ENCODE data around the gene SIRT7. TPM values are rescaled to one million over a fixed set of nuclear protein-coding genes. Genes with fewer than 3 reads are reported as not detected.

Gene SIRT7
- total RNA-seq, 1 experiment from 2014 or later = 51.6 TPM

GRCh38 chr17:81867991-81868673, 49.8 kb downstream of the SIRT7 start:
- peaks cover 22% of the 10 kb centered on the region for H3F3A ChIP-seq (ENCODE audit: low read length, unreplicated experiment)
- H3K27me3 ChIP-seq (ENCODE audit: low read length) = no peaks in the 10 kb centered on the region
- H3K4me1 ChIP-seq (ENCODE audit: insufficient read depth, low read length) = peaks cover 61% of the 10 kb centered on the region
- TF ChIP-seq EZH2 (IDR thresholded peaks at IDR 0.05; ENCODE audit: low read length, unreplicated experiment) (no peak), CTCF (conservative IDR thresholded peaks at IDR 0.05; ENCODE audit: low read depth, low read length) (no peak), EZH2phosphoT487 (IDR thresholded peaks at IDR 0.05; ENCODE audit: borderline replicate concordance, low read length) (no peak)
- peaks cover 47% of the 10 kb centered on the region for H3K79me2 ChIP-seq (ENCODE audit: low read length)
- BruUV-seq (replicated peaks) = no TSS peak
- no peaks in the 10 kb centered on the region for H3K9me3 ChIP-seq (ENCODE audit: low read length)
- peak overlapping the region; percentile 21; the same call in 1 of the 2 replicates for H3K9ac ChIP-seq (ENCODE audit: low read length)
- peak overlapping the region; percentile 59 for H3K4me2 ChIP-seq (ENCODE audit: low read length)
- peaks cover 6% of the 10 kb centered on the region; the same call in 1 of the 2 replicates for H4K20me1 ChIP-seq (ENCODE audit: low read length)
- intact Hi-C loops (cut with micrococcal nuclease) = no loop called here
- peaks cover 15% of the 10 kb centered on the region; the same call in 1 of the 2 replicates for H3K36me3 ChIP-seq (ENCODE audit: low read depth, low read length)
- H3K27ac ChIP-seq (ENCODE audit: low read length) = peak overlapping the region; percentile 95
- H3K9me2 ChIP-seq (replicated peaks; ENCODE audit: low read length) = no peaks in the 10 kb centered on the region
- ATAC-seq (peak; percentile 3), DNase-seq (no peak)
- no peak overlapping the region for H2AFZ ChIP-seq (ENCODE audit: low read length)
- CTCF ChIA-PET = no interaction called here
- H3K4me3 ChIP-seq (ENCODE audit: low read length) = no peak overlapping the region
- POLR2A ChIA-PET (ENCODE audit: unreplicated experiment) = no interaction called here

DNA sequence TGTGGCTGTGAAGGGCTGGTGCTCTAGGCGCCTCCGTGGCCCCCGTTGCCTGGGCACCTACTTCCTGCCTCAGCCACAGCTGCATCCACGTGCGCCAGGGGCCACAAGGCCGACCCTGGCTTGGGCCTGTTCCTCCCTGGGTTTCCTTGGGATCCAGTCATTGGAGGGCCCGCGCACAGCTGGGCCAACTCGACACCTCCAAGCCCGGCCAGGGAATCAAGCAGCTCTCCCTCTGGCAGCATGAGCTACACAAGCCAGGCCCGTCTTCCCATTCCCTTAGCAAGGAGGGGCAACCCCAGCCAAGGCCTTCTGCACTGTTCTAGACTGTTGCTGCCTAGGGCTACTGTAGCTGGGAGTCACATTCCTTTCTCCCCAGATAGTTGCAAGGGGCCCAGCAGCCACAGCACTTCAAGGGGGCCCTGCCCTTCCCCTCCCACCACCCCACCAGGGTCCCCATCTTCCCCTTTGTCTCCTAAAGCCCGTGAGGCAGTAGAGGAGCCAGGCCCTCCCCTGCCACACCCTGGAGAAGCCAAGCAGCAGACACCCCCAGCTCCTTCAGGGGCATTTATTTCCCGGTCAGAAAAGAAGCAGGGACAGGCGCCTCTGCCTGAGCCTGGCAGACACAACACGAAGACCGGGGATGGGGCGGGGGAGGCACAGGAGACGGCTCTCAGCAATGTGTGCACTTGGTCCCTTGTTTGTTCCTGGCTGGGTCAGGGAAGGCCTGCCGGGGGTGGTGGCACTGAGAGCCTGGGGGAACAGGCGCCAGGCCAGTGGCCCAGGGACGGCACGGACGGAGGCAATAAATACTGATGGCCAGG, 50.6 kb downstream of the SIRT7 start:
- CTCF ChIA-PET = no interaction called here

More for the DNA sequence above, 50.6 kb downstream of the SIRT7 start:
- Histone ChIP-seq H3K4me1 (ENCODE audit: insufficient read depth, low read length) (peaks cover 68% of the 10 kb centered on the region), H3K9me3 (ENCODE audit: low read length) (no peaks in the 10 kb centered on the region), H3K79me2 (ENCODE audit: low read length) (peaks cover 55% of the 10 kb centered on the region), H3F3A (ENCODE audit: low read length, unreplicated experiment) (peaks cover 22% of the 10 kb centered on the region), H2AFZ (ENCODE audit: low read length) (no peak overlapping the region), H3K9ac (ENCODE audit: low read length) (0 out of 2 replicates have a peak overlapping the region, but pooled peaks have one; percentile 21), H3K27ac (ENCODE audit: low read length) (peak overlapping the region; percentile 95), H3K4me2 (ENCODE audit: low read length) (peak overlapping the region; percentile 59; the same call in 1 of the 2 replicates), H4K20me1 (ENCODE audit: low read length) (peaks cover 6% of the 10 kb centered on the region; the same call in 1 of the 2 replicates), H3K9me2 (replicated peaks; ENCODE audit: low read length) (no peaks in the 10 kb centered on the region), H3K36me3 (ENCODE audit: low read depth, low read length) (peaks cover 16% of the 10 kb centered on the region; the same call in 1 of the 2 replicates), H3K27me3 (ENCODE audit: low read length) (no peaks in the 10 kb centered on the region), H3K4me3 (ENCODE audit: low read length) (no peak overlapping the region)
- ATAC-seq = peak; percentile 21
- DNase-seq = peak; percentile 56
- POLR2A ChIA-PET (ENCODE audit: unreplicated experiment) = interaction anchor here (0.6 kb wide), 2 partner anchors 138 to 315 kb away, joined by 4 to 5 read pairs; partner anchors contain the start of gene FAAP100
- intact Hi-C loops (cut with micrococcal nuclease) = no loop called here
- no peak for TF ChIP-seq EZH2phosphoT487 (IDR thresholded peaks at IDR 0.05; ENCODE audit: borderline replicate concordance, low read length)
- TF ChIP-seq CTCF (conservative IDR thresholded peaks at IDR 0.05; ENCODE audit: low read depth, low read length) = no peak
- TF ChIP-seq EZH2 (IDR thresholded peaks at IDR 0.05; ENCODE audit: low read length, unreplicated experiment) = no peak
- no TSS peak for BruUV-seq (replicated peaks)

Measured in PC-3 (cell line).